ENCODE measurements around the gene GREB1.

- TF ChIP-seq, protein P1, sequence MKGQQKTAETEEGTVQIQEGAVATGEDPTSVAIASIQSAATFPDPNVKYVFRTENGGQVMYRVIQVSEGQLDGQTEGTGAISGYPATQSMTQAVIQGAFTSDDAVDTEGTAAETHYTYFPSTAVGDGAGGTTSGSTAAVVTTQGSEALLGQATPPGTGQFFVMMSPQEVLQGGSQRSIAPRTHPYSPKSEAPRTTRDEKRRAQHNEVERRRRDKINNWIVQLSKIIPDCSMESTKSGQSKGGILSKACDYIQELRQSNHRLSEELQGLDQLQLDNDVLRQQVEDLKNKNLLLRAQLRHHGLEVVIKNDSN (IDR thresholded peaks at IDR 0.05): no peak
- no peak for TF ChIP-seq CREB1 (IDR thresholded peaks at IDR 0.05; ENCODE audit: low read depth)
- TF ChIP-seq RAD21 (IDR thresholded peaks at IDR 0.05; ENCODE audit: low read depth): no peak
- TF ChIP-seq, protein P2, sequence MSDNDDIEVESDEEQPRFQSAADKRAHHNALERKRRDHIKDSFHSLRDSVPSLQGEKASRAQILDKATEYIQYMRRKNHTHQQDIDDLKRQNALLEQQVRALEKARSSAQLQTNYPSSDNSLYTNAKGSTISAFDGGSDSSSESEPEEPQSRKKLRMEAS (IDR thresholded peaks at IDR 0.05): no peak
- TF ChIP-seq, protein P3, sequence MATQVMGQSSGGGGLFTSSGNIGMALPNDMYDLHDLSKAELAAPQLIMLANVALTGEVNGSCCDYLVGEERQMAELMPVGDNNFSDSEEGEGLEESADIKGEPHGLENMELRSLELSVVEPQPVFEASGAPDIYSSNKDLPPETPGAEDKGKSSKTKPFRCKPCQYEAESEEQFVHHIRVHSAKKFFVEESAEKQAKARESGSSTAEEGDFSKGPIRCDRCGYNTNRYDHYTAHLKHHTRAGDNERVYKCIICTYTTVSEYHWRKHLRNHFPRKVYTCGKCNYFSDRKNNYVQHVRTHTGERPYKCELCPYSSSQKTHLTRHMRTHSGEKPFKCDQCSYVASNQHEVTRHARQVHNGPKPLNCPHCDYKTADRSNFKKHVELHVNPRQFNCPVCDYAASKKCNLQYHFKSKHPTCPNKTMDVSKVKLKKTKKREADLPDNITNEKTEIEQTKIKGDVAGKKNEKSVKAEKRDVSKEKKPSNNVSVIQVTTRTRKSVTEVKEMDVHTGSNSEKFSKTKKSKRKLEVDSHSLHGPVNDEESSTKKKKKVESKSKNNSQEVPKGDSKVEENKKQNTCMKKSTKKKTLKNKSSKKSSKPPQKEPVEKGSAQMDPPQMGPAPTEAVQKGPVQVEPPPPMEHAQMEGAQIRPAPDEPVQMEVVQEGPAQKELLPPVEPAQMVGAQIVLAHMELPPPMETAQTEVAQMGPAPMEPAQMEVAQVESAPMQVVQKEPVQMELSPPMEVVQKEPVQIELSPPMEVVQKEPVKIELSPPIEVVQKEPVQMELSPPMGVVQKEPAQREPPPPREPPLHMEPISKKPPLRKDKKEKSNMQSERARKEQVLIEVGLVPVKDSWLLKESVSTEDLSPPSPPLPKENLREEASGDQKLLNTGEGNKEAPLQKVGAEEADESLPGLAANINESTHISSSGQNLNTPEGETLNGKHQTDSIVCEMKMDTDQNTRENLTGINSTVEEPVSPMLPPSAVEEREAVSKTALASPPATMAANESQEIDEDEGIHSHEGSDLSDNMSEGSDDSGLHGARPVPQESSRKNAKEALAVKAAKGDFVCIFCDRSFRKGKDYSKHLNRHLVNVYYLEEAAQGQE (IDR thresholded peaks at IDR 0.05; ENCODE audit: low read depth): no peak
- no peak for TF ChIP-seq EP300 (IDR thresholded peaks at IDR 0.05; ENCODE audit: borderline replicate concordance)
- TF ChIP-seq FOXM1 (IDR thresholded peaks at IDR 0.05; ENCODE audit: borderline replicate concordance, low read depth): no peak
These were observed 39.2 kb downstream of the GREB1 start for GRCh38 chr2:11572996-11573395.
